CD8-positive, alpha-beta memory T cell (primary cell): ENCODE data around the gene EFCAB6. TPM values are rescaled to one million over a fixed set of nuclear protein-coding genes. Genes with fewer than 3 reads are reported as not detected.

ENCODE experiments used
- CTCF ChIA-PET: fragments of 350-600 bp; sonication (Branson Sonifier 250); formaldehyde crosslinking; loops from one replicate; lab custom pipeline; 2021; ENCODE audit warnings: antibody characterized with exemption; lab: Charles Lee
- POLR2A ChIA-PET: fragments of 350-600 bp; sonication (Branson Sonifier 250); formaldehyde crosslinking; loops from one replicate; lab custom pipeline; 2021; ENCODE audit warnings: antibody characterized with exemption; lab: Charles Lee
- DNase-seq, 5 donors: peaks; one replicate each; pipeline versions ENCODE4 v3.0.0 to v3.0.0-alpha.2; 2020 to 2022; ENCODE audit warnings: mixed read lengths in 1 of 5
- H3K27ac ChIP-seq: one replicate; pipeline ENCODE4 v1.7.0; 2013; ENCODE audit warnings: low read depth, mild to moderate bottlenecking, low read length, moderate library complexity
- H3K27me3 ChIP-seq: 2 replicates; pipeline ENCODE4 v1.7.0; 2013; ENCODE audit warnings: low read length, mild to moderate bottlenecking; ENCODE audit not compliant: insufficient read depth, poor library complexity, severe bottlenecking
- H3K36me3 ChIP-seq: 2 replicates; pipeline ENCODE4 v1.7.0; 2013; ENCODE audit warnings: mild to moderate bottlenecking, low read length, moderate library complexity; ENCODE audit not compliant: insufficient read depth
- H3K4me1 ChIP-seq: 2 replicates; pipeline ENCODE4 v1.7.0; 2013; ENCODE audit warnings: mild to moderate bottlenecking, low read length, moderate library complexity; ENCODE audit not compliant: insufficient read depth
- H3K4me3 ChIP-seq: 2 replicates; pipeline ENCODE4 v1.7.0; 2013; ENCODE audit warnings: mild to moderate bottlenecking, low read length
- H3K9me3 ChIP-seq: 2 replicates; pipeline ENCODE4 v1.7.0; 2013; ENCODE audit warnings: mild to moderate bottlenecking, low read length
- H3K27ac Mint-ChIP-seq, 8 donors: one replicate each; pipeline ENCODE4 v1.8.0; 2020 to 2021; ENCODE audit warnings: mixed read lengths in 8 of 8, mild to moderate bottlenecking in 6 of 8, inconsistent platforms in 3 of 8, moderate library complexity in 3 of 8
- H3K27me3 Mint-ChIP-seq, 2 donors: one replicate each; pipeline ENCODE4 v1.8.0; 2020 to 2021; ENCODE audit warnings: mixed read lengths in 2 of 2, mild to moderate bottlenecking in 1 of 2, moderate library complexity in 1 of 2
- H3K36me3 Mint-ChIP-seq, 3 donors: one replicate each; pipeline ENCODE4 v1.8.0; 2020 to 2021; ENCODE audit warnings: mixed read lengths in 3 of 3, inconsistent platforms in 1 of 3, mild to moderate bottlenecking in 1 of 3
- H3K4me1 Mint-ChIP-seq, 3 donors: one replicate each; pipeline ENCODE4 v1.8.0; 2020 to 2021; ENCODE audit warnings: mixed read lengths in 3 of 3, inconsistent platforms in 1 of 3, mild to moderate bottlenecking in 1 of 3
- H3K4me3 Mint-ChIP-seq, 7 donors: one replicate each; pipeline ENCODE4 v1.8.0; 2020 to 2021; ENCODE audit warnings: mixed read lengths in 7 of 7, mild to moderate bottlenecking in 6 of 7, moderate library complexity in 4 of 7, inconsistent platforms in 2 of 7
- H3K9me3 Mint-ChIP-seq, 5 donors: one replicate each; pipeline ENCODE4 v1.8.0; 2020 to 2022; ENCODE audit warnings: mixed read lengths in 5 of 5, mild to moderate bottlenecking in 3 of 5, moderate library complexity in 2 of 5, inconsistent platforms in 1 of 5
- polyA plus RNA-seq: library from polyadenylated mRNA; unstranded; fragments of 300-500 nt; fragmentation: Illumina TruSeq; gene quantifications from one replicate; pipeline ENCODE4 v1.2.3, GENCODE V29; 2021
- total RNA-seq, 2 experiments: library from RNA; stranded (reverse); gene quantifications; one replicate each; pipeline ENCODE4 v1.2.3, GENCODE V29; 2021

The EFCAB6 gene
- total and polyA plus RNA-seq, 3 experiments from 2014 or later, result 0.22 to 0.72 (median 0.64) TPM

- peaks cover 0 to 3% (median 0%) of the 10 kb centered on the region in 3 donors for H3K36me3 Mint-ChIP-seq
- no peaks in the 10 kb centered on the region for H3K4me1 Mint-ChIP-seq
- no peak for DNase-seq
- no peak overlapping the region for H3K27ac ChIP-seq
- H3K27ac Mint-ChIP-seq, result no peak overlapping the region
- CTCF ChIA-PET, result no interaction called here
- peaks cover 0 to 2% (median 0%) of the 10 kb centered on the region in 5 donors for H3K9me3 Mint-ChIP-seq
- H3K4me3 ChIP-seq, result no peak overlapping the region
- H3K27me3 ChIP-seq, result peaks cover 4% of the 10 kb centered on the region
- POLR2A ChIA-PET, result no interaction called here
- no peaks in the 10 kb centered on the region for H3K36me3 ChIP-seq
- H3K4me1 ChIP-seq, result no peaks in the 10 kb centered on the region
- H3K9me3 ChIP-seq, result no peaks in the 10 kb centered on the region
- no peak overlapping the region for H3K4me3 Mint-ChIP-seq
- H3K27me3 Mint-ChIP-seq, result peaks cover 19 to 54% of the 10 kb centered on the region in 2 donors
Measured at GRCh38 chr22:43540529-43540923, 271.6 kb downstream of the EFCAB6 start.

GRCh38 chr22:43539572-43540528 is 272.3 kb downstream of the EFCAB6 start:
- Histone ChIP-seq H3K36me3 (no peaks in the 10 kb centered on the region), H3K9me3 (no peaks in the 10 kb centered on the region), H3K4me3 (no peak overlapping the region), H3K27me3 (peaks cover 4% of the 10 kb centered on the region), H3K27ac (no peak overlapping the region), H3K4me1 (no peaks in the 10 kb centered on the region)
- Mint-ChIP-seq H3K27me3 (peaks cover 20 to 60% of the 10 kb centered on the region in 2 donors), H3K36me3 (peaks cover 0 to 3% (median 0%) of the 10 kb centered on the region in 3 donors), H3K27ac (no peak overlapping the region), H3K4me3 (no peak overlapping the region), H3K4me1 (no peaks in the 10 kb centered on the region), H3K9me3 (peaks cover 0 to 2% (median 0%) of the 10 kb centered on the region in 5 donors)
- CTCF ChIA-PET, result no interaction called here
- POLR2A ChIA-PET, result no interaction called here
- DNase-seq, result no peak

GRCh38 chr22:43537019-43537585 is 275.0 kb downstream of the EFCAB6 start:
- Histone ChIP-seq H3K4me3 (no peak overlapping the region), H3K4me1 (no peaks in the 10 kb centered on the region), H3K36me3 (no peaks in the 10 kb centered on the region), H3K27me3 (no peaks in the 10 kb centered on the region), H3K9me3 (no peaks in the 10 kb centered on the region), H3K27ac (no peak overlapping the region)
- Mint-ChIP-seq H3K27me3 (peaks cover 16 to 53% of the 10 kb centered on the region in 2 donors), H3K27ac (no peak overlapping the region), H3K9me3 (peaks cover 0 to 2% (median 0%) of the 10 kb centered on the region in 5 donors), H3K4me1 (no peaks in the 10 kb centered on the region), H3K36me3 (peaks cover 0 to 3% (median 0%) of the 10 kb centered on the region in 3 donors), H3K4me3 (no peak overlapping the region)
- no peak for DNase-seq
- CTCF ChIA-PET, result no interaction called here
- POLR2A ChIA-PET, result no interaction called here

GRCh38 chr22:43535741-43536140 is 276.4 kb downstream of the EFCAB6 start:
- POLR2A ChIA-PET, result no interaction called here
- peaks cover 16 to 44% of the 10 kb centered on the region in 2 donors for H3K27me3 Mint-ChIP-seq
- DNase-seq, result no peak
- no peak overlapping the region for H3K4me3 Mint-ChIP-seq
- no peak overlapping the region for H3K27ac Mint-ChIP-seq
- H3K36me3 Mint-ChIP-seq, result peaks cover 0 to 3% (median 0%) of the 10 kb centered on the region in 3 donors
- peaks cover 0 to 2% (median 0%) of the 10 kb centered on the region in 5 donors for H3K9me3 Mint-ChIP-seq
- H3K9me3 ChIP-seq, result no peaks in the 10 kb centered on the region
- no peaks in the 10 kb centered on the region for H3K4me1 ChIP-seq
- H3K36me3 ChIP-seq, result no peaks in the 10 kb centered on the region
- CTCF ChIA-PET, result no interaction called here
- no peaks in the 10 kb centered on the region for H3K4me1 Mint-ChIP-seq
- H3K27ac ChIP-seq, result no peak overlapping the region
- H3K4me3 ChIP-seq, result no peak overlapping the region
- H3K27me3 ChIP-seq, result no peaks in the 10 kb centered on the region

- H3K9me3 Mint-ChIP-seq, result peaks cover 0 to 2% (median 0%) of the 10 kb centered on the region in 5 donors
- H3K4me1 Mint-ChIP-seq, result no peaks in the 10 kb centered on the region
- ChIA-PET POLR2A (no interaction called here), CTCF (no interaction called here)
- H3K27me3 Mint-ChIP-seq, result peaks cover 16 to 40% of the 10 kb centered on the region in 2 donors
- Histone ChIP-seq H3K36me3 (no peaks in the 10 kb centered on the region), H3K27me3 (no peaks in the 10 kb centered on the region), H3K9me3 (no peaks in the 10 kb centered on the region), H3K27ac (no peak overlapping the region), H3K4me1 (no peaks in the 10 kb centered on the region), H3K4me3 (no peak overlapping the region)
- H3K4me3 Mint-ChIP-seq, result no peak overlapping the region
- peaks cover 0 to 3% (median 0%) of the 10 kb centered on the region in 3 donors for H3K36me3 Mint-ChIP-seq
- no peak overlapping the region for H3K27ac Mint-ChIP-seq
- no peak for DNase-seq
Measured at GRCh38 chr22:43535336-43535735, 276.8 kb downstream of the EFCAB6 start.

GRCh38 chr22:43534916-43535315 is 277.2 kb downstream of the EFCAB6 start:
- Histone ChIP-seq H3K27me3 (no peaks in the 10 kb centered on the region), H3K9me3 (no peaks in the 10 kb centered on the region), H3K4me3 (no peak overlapping the region), H3K36me3 (no peaks in the 10 kb centered on the region), H3K4me1 (no peaks in the 10 kb centered on the region), H3K27ac (no peak overlapping the region)
- ChIA-PET CTCF (no interaction called here), POLR2A (no interaction called here)
- H3K4me3 Mint-ChIP-seq, result no peak overlapping the region
- H3K9me3 Mint-ChIP-seq, result peaks cover 0 to 2% (median 0%) of the 10 kb centered on the region in 5 donors
- H3K27ac Mint-ChIP-seq, result no peak overlapping the region
- H3K4me1 Mint-ChIP-seq, result no peaks in the 10 kb centered on the region
- H3K27me3 Mint-ChIP-seq, result peaks cover 16 to 39% of the 10 kb centered on the region in 2 donors
- DNase-seq, result no peak
- peaks cover 0 to 3% (median 0%) of the 10 kb centered on the region in 3 donors for H3K36me3 Mint-ChIP-seq

GRCh38 chr22:43533656-43534428 is 278.3 kb downstream of the EFCAB6 start:
- H3K36me3 ChIP-seq, result no peaks in the 10 kb centered on the region
- Mint-ChIP-seq H3K4me1 (no peaks in the 10 kb centered on the region), H3K4me3 (no peak overlapping the region), H3K9me3 (peaks cover 0 to 2% (median 0%) of the 10 kb centered on the region in 5 donors), H3K36me3 (peaks cover 0 to 3% (median 0%) of the 10 kb centered on the region in 3 donors), H3K27ac (no peak overlapping the region), H3K27me3 (peaks cover 15 to 37% of the 10 kb centered on the region in 2 donors)
- ChIA-PET POLR2A (no interaction called here), CTCF (no interaction called here)
- no peaks in the 10 kb centered on the region for H3K27me3 ChIP-seq
- H3K9me3 ChIP-seq, result no peaks in the 10 kb centered on the region
- no peak for DNase-seq
- no peak overlapping the region for H3K27ac ChIP-seq
- no peaks in the 10 kb centered on the region for H3K4me1 ChIP-seq
- H3K4me3 ChIP-seq, result no peak overlapping the region
